Neural crest cell (in vitro differentiated cells): ENCODE measurements around the gene TMUB1. TPM values are rescaled to one million over a fixed set of nuclear protein-coding genes. Genes with fewer than 3 reads are reported as not detected.
A peak's percentile ranks its signal among the peaks of the same experiment; 100 is the strongest.

Experiments used
- DNase-seq: peaks from one replicate; pipeline ENCODE4 v3.0.0; 2021; ENCODE audit warnings: low read depth, mixed read lengths, low spot score
- H3K27ac Mint-ChIP-seq: one replicate; pipeline ENCODE4 v1.8.0; 2021; ENCODE audit warnings: mild to moderate bottlenecking, mixed read lengths; ENCODE audit not compliant: unreplicated experiment
- H3K27me3 Mint-ChIP-seq: 2 replicates; pipeline ENCODE4 v1.8.0; 2021; ENCODE audit warnings: low read depth, mild to moderate bottlenecking, mixed read lengths
- H3K36me3 Mint-ChIP-seq: 2 replicates; pipeline ENCODE4 v1.8.0; 2021; ENCODE audit warnings: low read depth, mild to moderate bottlenecking, mixed read lengths
- H3K4me1 Mint-ChIP-seq: 2 replicates; pipeline ENCODE4 v1.8.0; 2021; ENCODE audit warnings: mixed read lengths
- H3K4me3 Mint-ChIP-seq: one replicate; pipeline ENCODE4 v1.8.0; 2021; ENCODE audit warnings: mild to moderate bottlenecking, mixed read lengths
- H3K9me3 Mint-ChIP-seq: 2 replicates; pipeline ENCODE4 v1.8.0; 2021; ENCODE audit warnings: mixed read lengths
- CTCF ChIP-seq: fragments of 200-600 bp; sonication (generic); conservative IDR thresholded peaks from 2 replicates; pipeline ENCODE4 v1.5.0; 2021; ENCODE audit warnings: antibody characterized with exemption, mild to moderate bottlenecking
- long read RNA-seq: library from polyadenylated mRNA; unstranded; transcript quantifications from one replicate; pipeline ENCODE4 v2.0.0, GENCODE V29; 2020
- total RNA-seq: library from RNA; stranded (reverse); gene quantifications from 2 replicates; pipeline ENCODE4 v1.2.1, GENCODE V29; 2021

TMUB1 gene
- 44.9 and 46.5 TPM in 2 replicates for total RNA-seq
- long read RNA-seq, result 0 reads

- H3K27me3 Mint-ChIP-seq, result peaks cover 3% of the 10 kb centered on the region
- peaks cover 4% of the 10 kb centered on the region for H3K36me3 Mint-ChIP-seq
- H3K27ac Mint-ChIP-seq, result peak within 1 kb of the TSS; percentile 80
- H3K4me1 Mint-ChIP-seq, result peaks cover 35% of the 10 kb centered on the region
- peak; percentile 69 for DNase-seq
- no peaks in the 10 kb centered on the region for H3K9me3 Mint-ChIP-seq
- no peak for TF ChIP-seq CTCF
- peak within 1 kb of the TSS; percentile 91 for H3K4me3 Mint-ChIP-seq
These were observed at the start of gene TMUB1 for GRCh38 chr7:151083071-151083823. TMUB1 (minus strand) TSS chr7:151083493; CDS start chr7:151082563, 930 bp downstream.

- no peaks in the 10 kb centered on the region for H3K9me3 Mint-ChIP-seq
- H3K27me3 Mint-ChIP-seq, result no peaks in the 10 kb centered on the region
- peaks cover 4% of the 10 kb centered on the region for H3K4me1 Mint-ChIP-seq
- H3K4me3 Mint-ChIP-seq, result no peak overlapping the region
- DNase-seq, result no peak
- TF ChIP-seq CTCF, result no peak
- peaks cover 6% of the 10 kb centered on the region for H3K36me3 Mint-ChIP-seq
- no peak overlapping the region for H3K27ac Mint-ChIP-seq
These were observed 49.3 kb upstream of the TMUB1 start for GRCh38 chr7:151132461-151133205.

- Mint-ChIP-seq H3K9me3 (no peaks in the 10 kb centered on the region), H3K36me3 (peaks cover 6% of the 10 kb centered on the region), H3K27ac (no peak overlapping the region), H3K4me3 (no peak overlapping the region), H3K4me1 (peaks cover 6% of the 10 kb centered on the region), H3K27me3 (no peaks in the 10 kb centered on the region)
- no peak for DNase-seq
- no peak for TF ChIP-seq CTCF
These were observed 48.5 kb upstream of the TMUB1 start for GRCh38 chr7:151131592-151132293.

GRCh38 chr7:151131224-151131591, 47.9 kb upstream of the TMUB1 start:
- Mint-ChIP-seq H3K4me3 (no peak overlapping the region), H3K4me1 (peaks cover 6% of the 10 kb centered on the region), H3K27me3 (no peaks in the 10 kb centered on the region), H3K27ac (no peak overlapping the region), H3K36me3 (peaks cover 4% of the 10 kb centered on the region), H3K9me3 (no peaks in the 10 kb centered on the region)
- no peak for TF ChIP-seq CTCF
- no peak for DNase-seq

GRCh38 chr7:151130741-151131157, 47.5 kb upstream of the TMUB1 start:
- H3K9me3 Mint-ChIP-seq, result no peaks in the 10 kb centered on the region
- H3K4me3 Mint-ChIP-seq, result no peak overlapping the region
- no peak overlapping the region for H3K27ac Mint-ChIP-seq
- H3K36me3 Mint-ChIP-seq, result peaks cover 3% of the 10 kb centered on the region
- peaks cover 6% of the 10 kb centered on the region for H3K4me1 Mint-ChIP-seq
- no peak for TF ChIP-seq CTCF
- no peak for DNase-seq
- no peaks in the 10 kb centered on the region for H3K27me3 Mint-ChIP-seq
